A673 (cell line): ENCODE measurements around the gene ADAMTSL1. TPM values are rescaled to one million over a fixed set of nuclear protein-coding genes. Genes with fewer than 3 reads are reported as not detected.

Experiments used
- BruUV-seq: library from RNA; stranded (reverse); fragments of 400-500 nt; replicated peaks from 2 replicates; lab custom pipeline; 2021; lab: Mats Ljungman, UMichigan
- CTCF ChIA-PET: fragments of 300-600 bp; sonication (Branson Sonifier 250); formaldehyde crosslinking; loops from one replicate; lab custom pipeline; 2022; ENCODE audit warnings: antibody characterized with exemption; lab: Charles Lee
- POLR2A ChIA-PET: fragments of 300-600 bp; sonication (Branson Sonifier 250); formaldehyde crosslinking; loops from one replicate; lab custom pipeline; 2022; ENCODE audit warnings: antibody characterized with exemption; ENCODE audit not compliant: low non-redundant PET; lab: Charles Lee
- DNase-seq: peaks from one replicate; pipeline ENCODE4 v3.0.0-alpha.2; 2015; ENCODE audit warnings: low spot score
- H3K27ac ChIP-seq: fragments of 200-600 bp; sonication (generic); 2 replicates; pipeline ENCODE4 v1.5.1; 2016; ENCODE audit warnings: mixed run types, low read depth, mild to moderate bottlenecking, mixed read lengths, antibody characterized with exemption, low read length; ENCODE audit not compliant: poor library complexity, severe bottlenecking
- H3K27me3 ChIP-seq: fragments of 200-600 bp; sonication (generic); replicated peaks from 2 replicates; pipeline ENCODE4 v1.6.1; 2017; ENCODE audit warnings: mixed run types, low read depth, mild to moderate bottlenecking, mixed read lengths, antibody characterized with exemption, low read length; ENCODE audit not compliant: insufficient read depth, poor library complexity
- H3K36me3 ChIP-seq: fragments of 200-600 bp; sonication (generic); 2 replicates; pipeline ENCODE4 v1.6.1; 2016; ENCODE audit warnings: mixed run types, mild to moderate bottlenecking, mixed read lengths, antibody characterized with exemption, low read length; ENCODE audit not compliant: insufficient read depth, poor library complexity, severe bottlenecking
- H3K4me1 ChIP-seq: fragments of 200-600 bp; sonication (generic); 2 replicates; pipeline ENCODE4 v1.6.1; 2017; ENCODE audit warnings: mixed run types, mild to moderate bottlenecking, mixed read lengths, antibody characterized with exemption, low read length; ENCODE audit not compliant: insufficient read depth, poor library complexity, severe bottlenecking
- H3K4me3 ChIP-seq: fragments of 200-600 bp; sonication (generic); 2 replicates; pipeline ENCODE4 v1.5.1; 2016; ENCODE audit warnings: low read depth, mixed run types, mild to moderate bottlenecking, mixed read lengths, low read length; ENCODE audit not compliant: poor library complexity, severe bottlenecking
- H3K9me3 ChIP-seq: fragments of 200-600 bp; sonication (generic); 2 replicates; pipeline ENCODE4 v1.6.1; 2016; ENCODE audit warnings: mixed run types, low read depth, mild to moderate bottlenecking, mixed read lengths, antibody characterized with exemption, low read length; ENCODE audit not compliant: poor library complexity, severe bottlenecking
- EZH2 ChIP-seq: fragments of 200-600 bp; sonication (generic); IDR thresholded peaks from 2 replicates; pipeline ENCODE4 v1.6.1; 2017; ENCODE audit warnings: borderline replicate concordance, low read depth, mild to moderate bottlenecking, mixed read lengths, antibody characterized with exemption, low read length; ENCODE audit not compliant: poor library complexity, severe bottlenecking
- intact Hi-C: fragments of 100-400 bp; cut with micrococcal nuclease; formaldehyde crosslinking; loops from one replicate; pipeline ENCODE4 v1.10.0; 2022; ENCODE audit not compliant: unreplicated experiment
- total RNA-seq: library from RNA; stranded (reverse); gene quantifications from 2 replicates; pipeline ENCODE4 v1.2.3, GENCODE V29; 2021
- TF ChIP-seq, protein P1 (sequence below): fragments of 300-800, 200-600 bp; sonication (generic); conservative IDR thresholded peaks from 2 replicates; pipeline ENCODE4 v1.5.1; 2017; ENCODE audit warnings: low read depth, mild to moderate bottlenecking, antibody characterized with exemption, low read length, moderate library complexity, mixed read lengths

ADAMTSL1 gene
- total RNA-seq, 1 experiment from 2014 or later, result not detected

DNA sequence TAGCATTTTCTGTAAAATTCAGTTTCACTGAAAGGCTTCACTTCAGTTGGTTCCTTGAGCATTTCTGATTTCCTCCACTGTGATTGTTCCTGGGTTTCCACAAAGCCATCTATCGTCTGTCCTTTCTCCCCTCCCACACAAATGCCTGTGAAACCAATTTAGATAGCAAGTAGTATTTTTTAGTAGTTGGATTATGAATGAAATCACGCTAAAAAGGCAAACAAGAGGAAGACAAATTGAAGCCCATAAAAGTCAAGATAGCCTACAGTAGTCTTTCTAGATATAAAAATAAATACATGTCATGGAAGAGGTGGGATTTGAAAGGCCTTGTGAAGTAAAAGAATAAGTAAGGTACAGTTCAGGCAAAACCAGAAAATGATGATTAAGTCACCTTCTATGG lies 162.8 kb downstream of the ADAMTSL1 start:
- TF ChIP-seq EZH2, result no peak
- TF ChIP-seq, protein P1, sequence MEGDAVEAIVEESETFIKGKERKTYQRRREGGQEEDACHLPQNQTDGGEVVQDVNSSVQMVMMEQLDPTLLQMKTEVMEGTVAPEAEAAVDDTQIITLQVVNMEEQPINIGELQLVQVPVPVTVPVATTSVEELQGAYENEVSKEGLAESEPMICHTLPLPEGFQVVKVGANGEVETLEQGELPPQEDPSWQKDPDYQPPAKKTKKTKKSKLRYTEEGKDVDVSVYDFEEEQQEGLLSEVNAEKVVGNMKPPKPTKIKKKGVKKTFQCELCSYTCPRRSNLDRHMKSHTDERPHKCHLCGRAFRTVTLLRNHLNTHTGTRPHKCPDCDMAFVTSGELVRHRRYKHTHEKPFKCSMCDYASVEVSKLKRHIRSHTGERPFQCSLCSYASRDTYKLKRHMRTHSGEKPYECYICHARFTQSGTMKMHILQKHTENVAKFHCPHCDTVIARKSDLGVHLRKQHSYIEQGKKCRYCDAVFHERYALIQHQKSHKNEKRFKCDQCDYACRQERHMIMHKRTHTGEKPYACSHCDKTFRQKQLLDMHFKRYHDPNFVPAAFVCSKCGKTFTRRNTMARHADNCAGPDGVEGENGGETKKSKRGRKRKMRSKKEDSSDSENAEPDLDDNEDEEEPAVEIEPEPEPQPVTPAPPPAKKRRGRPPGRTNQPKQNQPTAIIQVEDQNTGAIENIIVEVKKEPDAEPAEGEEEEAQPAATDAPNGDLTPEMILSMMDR, result no peak
- ChIA-PET POLR2A (no interaction called here), CTCF (no interaction called here)
- intact Hi-C loops, result no loop called here
- no peak for DNase-seq
- H3K36me3 ChIP-seq, result no peaks in the 10 kb centered on the region
- H3K27me3 ChIP-seq, result no peaks in the 10 kb centered on the region
- H3K9me3 ChIP-seq, result no peaks in the 10 kb centered on the region
- H3K4me3 ChIP-seq, result no peak overlapping the region
- no TSS peak for BruUV-seq
- no peaks in the 10 kb centered on the region for H3K4me1 ChIP-seq
- H3K27ac ChIP-seq, result no peak overlapping the region

DNA sequence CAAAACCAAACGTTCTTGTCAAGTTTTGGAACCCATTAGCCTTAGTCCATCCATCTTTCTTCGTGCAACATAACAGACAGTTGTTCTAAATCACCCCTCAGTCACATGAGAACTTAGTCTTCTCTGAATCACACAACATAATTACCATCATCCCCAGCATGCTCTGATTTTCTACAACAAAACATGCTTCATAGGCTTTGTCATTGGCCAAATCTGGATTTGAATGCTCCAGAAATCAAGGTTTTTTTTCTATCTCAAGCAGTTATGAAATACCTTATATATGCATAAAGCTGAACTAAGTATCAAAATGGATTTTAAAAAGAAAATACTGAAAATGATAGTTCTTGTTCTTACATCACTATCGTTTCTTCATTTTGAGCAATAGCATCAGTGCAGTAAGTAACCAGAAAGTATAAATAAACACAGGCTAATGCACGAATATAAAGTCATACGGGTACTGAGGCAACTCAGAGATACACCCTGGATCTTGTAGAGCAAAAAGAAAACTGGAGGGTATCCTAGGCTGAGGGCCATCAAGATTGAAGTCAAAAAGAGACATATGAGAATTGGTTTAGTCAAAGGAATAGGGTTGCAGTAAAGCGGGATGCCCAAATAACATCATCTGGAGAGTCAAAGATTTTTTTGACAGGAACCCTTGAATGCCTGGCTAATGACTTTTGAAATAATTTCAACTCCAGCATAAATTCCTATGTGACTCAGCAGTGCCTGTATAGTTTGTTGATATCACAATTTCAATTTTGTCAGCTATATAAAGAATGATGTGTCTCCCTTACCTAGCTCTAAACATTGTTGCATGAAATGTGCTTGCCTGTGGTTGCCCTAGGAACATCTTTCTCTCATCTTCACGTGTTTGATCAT lies 164.7 kb downstream of the ADAMTSL1 start:
- CTCF ChIA-PET, result no interaction called here
- no TSS peak for BruUV-seq
- no peak overlapping the region for H3K27ac ChIP-seq

DNA sequence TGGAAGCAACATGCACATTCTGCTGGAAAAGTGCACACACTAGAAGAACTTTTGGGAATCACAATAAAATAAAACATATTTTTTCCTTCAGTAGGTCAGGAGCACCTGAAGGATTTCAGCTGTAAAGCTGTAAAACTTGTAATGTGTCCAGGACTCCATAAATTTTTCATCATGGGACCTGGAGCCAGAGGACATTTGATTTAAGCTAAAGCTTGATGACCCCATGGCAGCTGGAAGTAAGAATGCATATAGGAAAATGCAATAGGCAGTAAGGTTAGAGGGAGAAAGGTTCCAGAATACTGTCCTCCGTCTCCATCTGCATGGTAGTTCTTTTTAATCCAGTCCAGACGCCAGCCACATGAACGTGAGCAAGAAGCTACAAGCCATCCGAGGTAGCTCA lies 166.0 kb downstream of the ADAMTSL1 start:
- intact Hi-C loops, result no loop called here
- no TSS peak for BruUV-seq
- H3K4me1 ChIP-seq, result no peaks in the 10 kb centered on the region
- H3K4me3 ChIP-seq, result no peak overlapping the region
- CTCF ChIA-PET, result no interaction called here
- POLR2A ChIA-PET, result no interaction called here
- TF ChIP-seq EZH2, result no peak
- TF ChIP-seq, protein P1, result no peak
- H3K27me3 ChIP-seq, result no peaks in the 10 kb centered on the region
- H3K27ac ChIP-seq, result no peak overlapping the region
- no peaks in the 10 kb centered on the region for H3K9me3 ChIP-seq
- no peak for DNase-seq
- no peaks in the 10 kb centered on the region for H3K36me3 ChIP-seq

More for the DNA sequence above, 164.7 kb downstream of the ADAMTSL1 start:
- intact Hi-C loops, result no loop called here
- no peak for DNase-seq
- Histone ChIP-seq H3K36me3 (no peaks in the 10 kb centered on the region), H3K4me1 (no peaks in the 10 kb centered on the region), H3K4me3 (no peak overlapping the region), H3K9me3 (no peaks in the 10 kb centered on the region), H3K27me3 (no peaks in the 10 kb centered on the region)
- POLR2A ChIA-PET, result no interaction called here
- no peak for TF ChIP-seq EZH2
- TF ChIP-seq, protein P1, result no peak
